ENCODE measurements around the gene ADAR. TPM values are rescaled to one million over a fixed set of nuclear protein-coding genes. Genes with fewer than 3 reads are reported as not detected.
A peak's percentile ranks its signal among the peaks of the same experiment; 100 is the strongest.
"Not testable (repeated sequence)": the region's sequence is repeated elsewhere in the genome, so short reads cannot be mapped to it uniquely, and the experiment has no call there.

ADAR gene
- 110 TPM for polyA plus RNA-seq (2013, experiment 1 of 2)
- polyA plus RNA-seq (2013, experiment 2 of 2) = 104 TPM

- no peaks in the 10 kb centered on the region for H3K27me3 ChIP-seq (ENCODE audit: insufficient read depth, low read length)
- H3K4me3 ChIP-seq (ENCODE audit: low read length) = peak within 1 kb of the TSS; percentile 78
- H3K27ac ChIP-seq (ENCODE audit: low read depth, low read length) = peak within 1 kb of the TSS; percentile 98
- H3K9me3 ChIP-seq (ENCODE audit: insufficient read depth, low read depth, low read length) = no peaks in the 10 kb centered on the region
- peak within 1 kb of the TSS; percentile 96 for H3K9ac ChIP-seq (ENCODE audit: low read depth, low read length)
- peaks cover 39% of the 10 kb centered on the region for H3K4me1 ChIP-seq (ENCODE audit: insufficient read depth, low read length)
- peaks cover 13% of the 10 kb centered on the region for H3K36me3 ChIP-seq (ENCODE audit: insufficient read depth, low read length)
- under 1% methylated on average over 59 of the region's 59 CpGs for WGBS
Observed at GRCh38 chr1:154607609-154608396, at the start of gene ADAR. TSS of gene ADAR (minus strand) at chr1:154608186. CDS start at chr1:154608006, 180 bp downstream.

DNA sequence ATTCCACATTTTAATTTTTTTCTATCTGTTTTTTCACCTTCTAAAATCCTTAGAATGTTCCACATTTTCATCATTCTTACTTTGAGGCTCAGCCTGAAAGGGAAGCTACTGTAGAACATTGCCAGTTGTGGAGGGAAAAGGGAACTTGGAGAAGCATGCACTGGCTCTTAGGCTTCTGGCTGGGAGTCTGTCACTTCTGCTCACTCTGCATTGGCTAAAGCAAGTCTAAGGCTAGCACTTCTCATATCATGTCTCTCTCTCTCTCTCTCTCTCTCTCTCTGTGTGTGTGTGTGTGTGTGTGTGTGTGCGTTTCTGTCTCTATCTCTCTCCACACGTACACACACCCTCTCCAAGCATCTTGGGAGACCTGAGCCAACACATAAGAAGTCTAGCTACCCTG is 49.6 kb upstream of the ADAR start:
- WGBS = 69% methylated on average over 1 of the region's 2 CpGs

DNA sequence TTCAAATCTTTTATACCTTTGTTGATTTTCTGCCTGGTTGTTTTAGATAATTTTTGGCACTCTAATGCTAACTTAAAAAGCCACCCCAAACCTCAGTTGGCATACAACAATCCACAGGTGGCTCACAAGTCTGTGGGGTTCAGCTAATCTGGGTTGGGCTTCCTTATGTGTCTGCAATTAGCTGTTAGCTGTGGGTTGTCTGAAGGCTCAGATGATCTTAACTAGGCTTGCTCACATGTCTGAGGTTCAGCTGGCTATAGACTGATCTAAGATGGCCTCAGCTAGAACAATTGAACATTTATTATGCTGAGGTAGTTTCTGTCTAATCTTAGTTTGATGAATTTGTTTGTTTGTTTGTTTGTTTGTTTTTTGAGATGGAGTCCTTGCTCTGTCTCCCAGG is 44.9 kb upstream of the ADAR start:
- Histone ChIP-seq H3K9ac (ENCODE audit: low read depth, low read length) (no peak overlapping the region), H3K4me1 (ENCODE audit: insufficient read depth, low read length) (no peaks in the 10 kb centered on the region), H3K27me3 (ENCODE audit: insufficient read depth, low read length) (no peaks in the 10 kb centered on the region), H3K9me3 (ENCODE audit: insufficient read depth, low read depth, low read length) (no peaks in the 10 kb centered on the region), H3K4me3 (ENCODE audit: low read length) (no peak overlapping the region), H3K27ac (ENCODE audit: low read depth, low read length) (no peak overlapping the region), H3K36me3 (ENCODE audit: insufficient read depth, low read length) (no peaks in the 10 kb centered on the region)

More for the DNA sequence above, 49.6 kb upstream of the ADAR start:
- Histone ChIP-seq H3K9ac (ENCODE audit: low read depth, low read length) (no peak overlapping the region), H3K4me1 (ENCODE audit: insufficient read depth, low read length) (no peaks in the 10 kb centered on the region), H3K27me3 (ENCODE audit: insufficient read depth, low read length) (no peaks in the 10 kb centered on the region), H3K9me3 (ENCODE audit: insufficient read depth, low read depth, low read length) (no peaks in the 10 kb centered on the region), H3K4me3 (ENCODE audit: low read length) (no peak overlapping the region), H3K27ac (ENCODE audit: low read depth, low read length) (no peak overlapping the region), H3K36me3 (ENCODE audit: insufficient read depth, low read length) (no peaks in the 10 kb centered on the region)

GRCh38 chr1:154644724-154645123 is 36.7 kb upstream of the ADAR start:
- not testable (repeated sequence) for H3K36me3 ChIP-seq (ENCODE audit: insufficient read depth, low read length); H3K9ac ChIP-seq (ENCODE audit: low read depth, low read length); H3K9me3 ChIP-seq (ENCODE audit: insufficient read depth, low read depth, low read length); H3K4me1 ChIP-seq (ENCODE audit: insufficient read depth, low read length); H3K27me3 ChIP-seq (ENCODE audit: insufficient read depth, low read length); H3K4me3 ChIP-seq (ENCODE audit: low read length); H3K27ac ChIP-seq (ENCODE audit: low read depth, low read length)
- WGBS = 96% methylated on average over 3 of the region's 3 CpGs

GRCh38 chr1:154641534-154641933 is 33.5 kb upstream of the ADAR start:
- Histone ChIP-seq H3K9me3 (ENCODE audit: insufficient read depth, low read depth, low read length) (peaks cover 7% of the 10 kb centered on the region; the same call in 1 of the 2 replicates), H3K9ac (ENCODE audit: low read depth, low read length) (no peak overlapping the region), H3K27ac (ENCODE audit: low read depth, low read length) (no peak overlapping the region), H3K27me3 (ENCODE audit: insufficient read depth, low read length) (no peaks in the 10 kb centered on the region), H3K36me3 (ENCODE audit: insufficient read depth, low read length) (no peaks in the 10 kb centered on the region), H3K4me1 (ENCODE audit: insufficient read depth, low read length) (no peaks in the 10 kb centered on the region), H3K4me3 (ENCODE audit: low read length) (no peak overlapping the region)
- WGBS = 100% methylated on average over 1 of the region's 1 CpG

DNA sequence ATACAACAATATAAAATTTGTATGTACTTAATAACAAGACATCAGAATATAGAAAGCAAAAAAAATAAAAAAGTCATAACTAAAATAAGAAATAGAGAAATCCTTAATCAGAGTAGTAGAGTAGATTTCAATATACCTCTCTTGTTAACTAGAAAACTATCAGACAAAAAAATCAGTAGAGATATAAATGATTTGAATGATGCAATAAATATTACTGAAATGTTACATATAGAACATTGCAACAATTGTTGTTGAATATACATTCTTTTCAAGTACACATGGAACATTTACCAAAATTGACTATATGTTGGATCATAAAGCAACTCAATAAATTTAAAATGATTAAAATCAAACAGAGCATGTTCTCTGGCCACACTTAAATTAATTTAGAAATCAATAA is 31.9 kb upstream of the ADAR start:
- Histone ChIP-seq H3K36me3 (ENCODE audit: insufficient read depth, low read length) (no peaks in the 10 kb centered on the region), H3K4me3 (ENCODE audit: low read length) (no peak overlapping the region), H3K27me3 (ENCODE audit: insufficient read depth, low read length) (no peaks in the 10 kb centered on the region), H3K9ac (ENCODE audit: low read depth, low read length) (no peak overlapping the region), H3K4me1 (ENCODE audit: insufficient read depth, low read length) (no peaks in the 10 kb centered on the region), H3K9me3 (ENCODE audit: insufficient read depth, low read depth, low read length) (peaks cover 7% of the 10 kb centered on the region; the same call in 1 of the 2 replicates), H3K27ac (ENCODE audit: low read depth, low read length) (no peak overlapping the region)

DNA sequence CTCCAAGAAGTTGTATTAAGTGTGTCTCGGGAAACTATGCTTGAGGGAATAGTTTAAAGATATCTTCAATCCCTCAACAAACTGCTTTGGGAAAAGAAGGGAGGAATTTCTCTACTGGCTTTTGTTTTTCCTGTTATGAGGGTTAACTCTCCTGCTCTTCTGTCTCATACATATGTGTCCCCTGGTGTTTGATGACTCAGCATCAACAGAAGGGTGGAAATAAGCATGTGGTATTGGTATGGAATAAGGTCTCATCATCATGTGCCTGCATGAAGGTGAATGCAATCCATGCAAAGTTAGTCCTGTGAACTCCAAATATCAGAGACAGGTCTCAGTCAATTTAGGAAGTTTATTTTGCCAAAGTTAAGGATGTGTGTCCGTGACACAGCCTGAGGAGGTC is 27.2 kb upstream of the ADAR start:
- H3K27me3 ChIP-seq (ENCODE audit: insufficient read depth, low read length) = no peaks in the 10 kb centered on the region; the same call in 1 of the 2 replicates
- 95% methylated on average over 2 of the region's 2 CpGs for WGBS
- no peak overlapping the region for H3K27ac ChIP-seq (ENCODE audit: low read depth, low read length)
- no peaks in the 10 kb centered on the region for H3K4me1 ChIP-seq (ENCODE audit: insufficient read depth, low read length)
- H3K36me3 ChIP-seq (ENCODE audit: insufficient read depth, low read length) = no peaks in the 10 kb centered on the region
- no peak overlapping the region for H3K9ac ChIP-seq (ENCODE audit: low read depth, low read length)
- no peak overlapping the region for H3K4me3 ChIP-seq (ENCODE audit: low read length)
- H3K9me3 ChIP-seq (ENCODE audit: insufficient read depth, low read depth, low read length) = peaks cover 9% of the 10 kb centered on the region; the same call in 1 of the 2 replicates

DNA sequence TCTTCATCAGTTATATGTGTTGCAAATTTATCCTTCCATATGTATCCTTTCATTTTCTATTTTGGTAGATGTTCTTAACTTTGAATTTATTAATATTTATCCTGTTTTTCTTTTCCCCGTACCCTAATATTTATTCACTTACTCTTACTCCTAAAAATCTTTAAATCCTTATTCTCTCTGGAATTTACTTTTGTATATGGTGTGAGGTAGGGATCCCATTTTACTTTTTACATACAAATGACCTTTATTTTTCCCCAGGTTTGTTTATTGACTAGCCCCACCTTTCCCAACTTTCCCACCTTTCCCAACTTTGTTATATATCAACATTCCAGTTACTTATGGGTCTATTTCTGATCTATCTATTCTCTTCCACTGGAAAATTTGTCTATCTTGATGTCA is 21.7 kb upstream of the ADAR start:
- H3K27ac ChIP-seq (ENCODE audit: low read depth, low read length) = no peak overlapping the region
- peaks cover 20% of the 10 kb centered on the region for H3K9me3 ChIP-seq (ENCODE audit: insufficient read depth, low read depth, low read length)
- H3K27me3 ChIP-seq (ENCODE audit: insufficient read depth, low read length) = no peaks in the 10 kb centered on the region; the same call in 1 of the 2 replicates
- H3K36me3 ChIP-seq (ENCODE audit: insufficient read depth, low read length) = 0 out of 2 replicates have a peak, but pooled peaks cover 1% of the 10 kb centered on the region
- no CpG with 5 or more reads among the region's 1 CpG for WGBS
- H3K4me3 ChIP-seq (ENCODE audit: low read length) = no peak overlapping the region
- 0 out of 2 replicates have a peak, but pooled peaks cover 5% of the 10 kb centered on the region for H3K4me1 ChIP-seq (ENCODE audit: insufficient read depth, low read length)
- no peak overlapping the region for H3K9ac ChIP-seq (ENCODE audit: low read depth, low read length)

DNA sequence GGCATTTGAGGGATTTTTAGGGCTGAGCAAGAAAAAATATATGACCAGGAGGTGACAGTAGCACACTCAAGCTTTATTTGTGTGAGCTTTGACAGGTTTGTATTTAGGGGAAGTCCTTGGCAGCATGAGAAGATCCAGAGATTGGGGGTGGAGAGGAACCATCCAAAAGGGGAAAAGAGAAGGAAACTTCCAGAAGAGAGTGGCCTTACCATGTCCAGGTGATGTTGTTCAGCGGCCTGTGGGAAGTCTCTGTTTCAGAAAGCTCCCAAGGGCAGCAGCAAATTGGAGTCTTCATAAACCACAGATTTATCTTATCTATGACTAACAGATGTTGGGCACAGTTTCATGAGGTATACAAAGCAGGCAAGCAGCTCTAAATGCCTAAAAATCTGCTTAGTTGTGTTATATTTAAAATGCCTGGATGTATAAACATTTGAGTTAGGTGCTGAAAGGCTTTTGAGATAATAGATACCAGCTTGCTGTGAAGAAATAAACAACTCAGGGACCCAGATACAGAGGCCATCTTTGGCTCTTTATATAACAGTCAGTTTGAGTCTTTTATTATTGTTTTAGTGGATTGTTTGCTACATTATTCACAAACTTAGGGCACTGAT is 21.2 kb upstream of the ADAR start:
- 0 out of 2 replicates have a peak, but pooled peaks cover 5% of the 10 kb centered on the region for H3K4me1 ChIP-seq (ENCODE audit: insufficient read depth, low read length)
- H3K9me3 ChIP-seq (ENCODE audit: insufficient read depth, low read depth, low read length) = peaks cover 20% of the 10 kb centered on the region
- no peak overlapping the region for H3K27ac ChIP-seq (ENCODE audit: low read depth, low read length)
- WGBS = 92% methylated on average over 1 of the region's 1 CpG
- no peak overlapping the region for H3K4me3 ChIP-seq (ENCODE audit: low read length)
- H3K9ac ChIP-seq (ENCODE audit: low read depth, low read length) = no peak overlapping the region
- H3K27me3 ChIP-seq (ENCODE audit: insufficient read depth, low read length) = no peaks in the 10 kb centered on the region; the same call in 1 of the 2 replicates
- H3K36me3 ChIP-seq (ENCODE audit: insufficient read depth, low read length) = peaks cover 6% of the 10 kb centered on the region

- peak overlapping the region; percentile 86 for H3K9ac ChIP-seq (ENCODE audit: low read depth, low read length)
- no peaks in the 10 kb centered on the region; the same call in 1 of the 2 replicates for H3K27me3 ChIP-seq (ENCODE audit: insufficient read depth, low read length)
- WGBS = 69% methylated on average over 5 of the region's 5 CpGs
- H3K9me3 ChIP-seq (ENCODE audit: insufficient read depth, low read depth, low read length) = peaks cover 20% of the 10 kb centered on the region
- 0 out of 2 replicates have a peak, but pooled peaks cover 5% of the 10 kb centered on the region for H3K4me1 ChIP-seq (ENCODE audit: insufficient read depth, low read length)
- peak overlapping the region; percentile 73 for H3K4me3 ChIP-seq (ENCODE audit: low read length)
- peak overlapping the region; percentile 73 for H3K27ac ChIP-seq (ENCODE audit: low read depth, low read length)
- peaks cover 9% of the 10 kb centered on the region for H3K36me3 ChIP-seq (ENCODE audit: insufficient read depth, low read length)
Observed at GRCh38 chr1:154628121-154628405, 20.1 kb upstream of the ADAR start.

DNA sequence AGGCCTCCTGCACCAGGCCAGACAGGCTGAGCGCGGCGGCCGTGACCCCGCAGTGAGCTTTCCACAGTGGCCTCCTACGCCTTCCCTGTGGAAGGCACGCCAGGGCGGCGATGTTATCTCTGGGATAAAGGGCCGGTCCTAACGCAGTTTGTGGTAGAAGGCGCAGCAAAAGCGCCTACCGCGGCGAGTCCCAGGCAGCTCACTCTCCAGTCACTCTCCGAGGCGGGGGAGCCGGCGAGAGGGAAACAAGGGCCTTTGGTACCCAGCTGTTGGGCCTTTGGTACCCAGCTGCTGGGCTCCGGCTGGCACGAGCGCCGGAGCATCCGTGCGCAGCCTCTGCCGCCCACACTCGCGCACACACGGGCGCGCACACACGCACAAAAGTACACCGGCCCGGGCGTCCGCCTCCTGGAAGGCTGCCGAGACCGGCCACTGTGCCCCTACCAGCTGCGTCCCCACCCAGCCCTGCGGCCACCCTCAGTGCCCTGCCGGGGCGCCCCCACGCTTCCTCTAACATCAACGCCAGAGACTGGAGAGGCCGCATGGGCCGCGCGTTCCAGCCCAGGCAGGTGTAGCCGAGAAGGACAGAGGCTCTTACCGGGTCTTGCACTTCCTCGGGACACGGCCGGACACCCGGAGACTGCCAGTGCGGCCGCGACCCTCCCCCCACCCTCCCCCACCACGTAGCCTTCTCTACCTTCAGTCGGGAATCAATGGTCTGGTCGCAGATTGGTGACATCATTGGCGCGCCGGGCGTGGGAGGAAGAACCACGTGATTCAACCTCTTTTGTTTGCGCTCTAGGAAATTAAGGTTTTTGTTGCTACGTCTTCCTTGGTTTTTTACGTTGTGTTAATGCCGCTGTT is 19.5 kb upstream of the ADAR start:
- Histone ChIP-seq H3K27me3 (ENCODE audit: insufficient read depth, low read length) (no peaks in the 10 kb centered on the region; the same call in 1 of the 2 replicates), H3K27ac (ENCODE audit: low read depth, low read length) (peak overlapping the region; percentile 73), H3K9me3 (ENCODE audit: insufficient read depth, low read depth, low read length) (peaks cover 20% of the 10 kb centered on the region), H3K9ac (ENCODE audit: low read depth, low read length) (peak overlapping the region; percentile 86), H3K4me3 (ENCODE audit: low read length) (peak overlapping the region; percentile 73), H3K4me1 (ENCODE audit: insufficient read depth, low read length) (0 out of 2 replicates have a peak, but pooled peaks cover 5% of the 10 kb centered on the region), H3K36me3 (ENCODE audit: insufficient read depth, low read length) (peaks cover 9% of the 10 kb centered on the region)
- WGBS = under 1% methylated on average over 70 of the region's 70 CpGs

Data from HUES64 (cell line).